Stimulated activated CD8-positive, alpha-beta memory T cell treated with anti-CD3 and anti-CD28 coated beads, Interleukin-4, amount 100 ng/mL, for 24 hours (primary cell): ENCODE results near the gene C1orf52.
A peak's percentile ranks its signal among the peaks of the same experiment; 100 is the strongest.

Experiments
- DNase-seq: peaks from one replicate; pipeline ENCODE4 v3.0.0-alpha.2; 2020; ENCODE audit warnings: low read depth

Gene C1orf52

DNA sequence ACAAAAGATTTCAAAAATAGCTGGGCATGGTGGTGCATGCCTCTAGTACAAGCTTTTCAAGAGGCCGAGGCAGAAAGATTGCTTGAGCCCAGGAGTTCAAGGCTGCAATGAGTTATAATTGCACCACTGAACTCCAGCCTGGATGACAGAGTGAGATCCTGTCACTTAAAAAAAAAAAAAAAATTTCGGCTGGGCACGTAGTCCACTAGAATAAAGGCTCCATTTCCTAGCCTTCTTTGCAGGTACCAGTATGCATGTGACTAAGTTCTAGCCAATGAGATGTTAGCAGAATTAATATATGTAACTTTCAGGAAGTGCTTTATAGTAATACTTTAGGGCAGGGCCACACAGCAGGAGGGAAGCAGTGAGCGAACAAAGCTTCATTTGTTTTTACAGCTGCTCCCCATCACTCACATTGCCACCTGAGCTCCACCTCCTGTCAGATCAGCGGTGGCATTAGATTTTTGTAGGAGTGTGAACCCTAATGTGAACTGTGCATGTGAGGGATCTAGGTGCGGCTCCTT lies 29.8 kb downstream of the C1orf52 start:
- DNase-seq = no peak

DNA sequence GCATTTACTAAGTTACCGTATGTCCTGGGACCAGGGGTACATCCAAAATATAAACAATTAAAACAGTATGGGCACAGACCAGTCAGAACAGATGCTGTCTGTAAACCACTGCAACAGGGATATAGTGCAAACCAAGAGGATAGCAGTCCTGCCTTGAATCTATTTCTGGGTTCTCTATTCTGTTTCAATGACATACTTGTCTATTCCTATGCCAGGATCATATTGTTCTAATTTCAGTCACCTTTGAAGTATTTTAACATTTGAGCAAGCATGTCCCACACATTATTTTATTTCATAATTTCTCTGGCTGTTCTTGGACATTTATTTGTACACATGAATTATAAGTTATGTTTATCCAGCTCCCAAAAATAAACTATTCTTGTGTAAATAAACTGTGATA lies 30.5 kb downstream of the C1orf52 start:
- no peak for DNase-seq

DNA sequence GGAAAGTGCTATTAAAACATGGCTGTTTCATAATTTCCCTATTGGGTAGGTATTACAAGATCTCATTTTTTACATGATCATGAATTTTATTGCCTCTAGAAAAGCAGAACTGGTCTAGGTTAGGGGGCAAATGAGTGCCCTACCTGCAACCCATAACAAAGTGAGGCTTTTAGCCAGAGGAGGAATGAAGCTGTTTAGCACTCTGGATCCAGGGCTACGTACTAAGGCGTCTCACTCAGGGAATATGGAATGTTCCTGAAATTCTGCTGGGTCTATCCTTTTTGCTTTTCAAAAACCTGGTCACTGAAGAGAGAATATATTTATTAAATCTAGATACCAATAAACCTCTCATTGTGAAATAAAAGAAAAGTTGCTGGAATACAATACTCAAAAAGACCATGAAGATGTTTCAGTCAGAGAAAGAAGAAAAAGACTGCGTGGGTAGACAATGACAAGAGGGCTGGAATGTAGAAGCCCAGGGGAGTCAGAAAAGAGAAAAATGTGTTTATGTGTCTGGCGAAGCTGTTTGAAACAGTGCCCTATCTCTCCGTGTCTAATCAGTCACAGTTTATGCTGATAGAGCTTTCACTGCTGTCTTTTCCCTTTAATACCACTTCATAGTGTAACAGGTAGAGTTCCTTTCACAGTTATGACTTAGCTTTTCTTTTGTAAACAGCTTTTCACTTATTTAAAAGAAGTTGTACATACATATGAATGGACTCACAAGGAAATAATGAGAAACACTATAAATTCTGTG lies 33.7 kb downstream of the C1orf52 start:
- DNase-seq = no peak

DNA sequence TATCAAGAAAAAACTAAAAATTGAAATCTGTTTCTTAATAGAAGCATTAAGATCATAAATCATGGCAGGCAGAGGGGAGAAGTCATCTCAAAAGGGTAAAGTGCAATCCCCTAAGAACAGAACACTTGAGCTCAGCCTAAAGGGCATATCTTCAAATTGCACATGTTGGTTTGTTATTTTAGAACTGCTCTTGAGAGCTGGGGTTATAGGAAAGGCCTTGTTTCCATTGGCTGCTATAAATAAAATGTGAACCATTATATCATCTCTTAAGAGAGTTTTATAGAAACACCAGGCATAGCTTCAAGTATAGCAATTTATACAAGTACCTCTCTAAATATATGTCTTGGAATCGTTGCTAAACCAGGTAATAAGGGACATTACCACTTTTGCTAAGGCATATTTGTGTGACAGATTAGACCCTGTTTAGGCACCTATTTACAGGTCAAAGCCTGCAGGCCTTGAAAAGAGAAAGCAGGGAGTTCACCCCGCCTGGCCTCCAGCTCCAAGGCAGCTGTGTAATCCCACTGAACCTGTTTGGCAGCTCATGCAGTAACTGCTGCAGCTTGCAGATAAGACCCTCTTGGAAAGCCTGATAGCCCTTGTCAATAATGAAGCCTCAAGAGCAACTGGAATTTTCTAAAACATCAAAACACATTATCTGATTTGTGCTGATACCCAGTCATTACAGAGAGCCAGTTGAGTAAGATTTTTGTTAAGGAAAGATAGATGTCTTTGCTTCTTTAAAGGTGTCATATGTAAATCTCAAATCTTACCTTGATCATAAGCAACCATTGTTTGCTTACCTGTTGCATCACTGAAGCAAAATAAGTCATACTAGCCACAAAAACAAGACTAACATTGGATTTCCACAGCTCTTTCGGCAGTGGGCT lies 34.5 kb downstream of the C1orf52 start:
- no peak for DNase-seq

DNA sequence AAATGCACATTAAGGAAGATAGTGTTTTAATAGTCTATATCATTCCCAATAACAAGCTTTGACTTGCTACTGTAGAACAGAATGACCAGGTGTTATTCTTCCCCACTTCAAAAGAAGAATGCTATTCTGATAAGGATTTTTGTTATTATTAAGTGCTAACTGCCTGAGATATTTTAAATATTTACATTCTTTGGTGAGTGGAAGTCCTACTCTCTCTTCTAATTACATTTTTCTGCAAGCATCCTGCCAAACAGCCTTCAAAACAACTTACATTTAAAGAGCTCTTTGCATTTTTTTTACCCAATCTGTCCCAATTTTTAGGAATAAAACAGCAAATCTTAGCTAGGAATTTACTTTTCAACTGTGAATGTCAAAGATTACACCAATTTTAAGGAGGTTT lies 35.2 kb downstream of the C1orf52 start:
- no peak for DNase-seq

DNA sequence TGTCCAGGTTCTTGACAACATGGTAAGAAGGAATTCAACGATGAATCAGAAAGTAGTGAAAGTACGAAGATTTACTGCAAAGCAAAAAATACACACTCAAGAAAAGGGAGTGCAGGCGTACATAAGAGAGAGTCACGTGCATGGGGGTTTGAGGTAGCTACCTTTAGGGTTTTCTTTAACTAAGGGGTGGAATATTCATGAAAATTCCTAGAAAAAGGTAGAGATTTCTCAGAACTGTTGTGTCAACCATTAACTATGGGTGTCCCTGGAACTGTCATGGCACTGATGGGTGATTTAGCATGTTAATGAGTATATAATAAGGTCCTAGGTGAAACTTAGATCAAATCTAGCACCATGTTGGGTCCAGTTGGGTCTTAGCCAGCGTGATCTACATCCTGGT lies 36.1 kb downstream of the C1orf52 start:
- DNase-seq = no peak

DNA sequence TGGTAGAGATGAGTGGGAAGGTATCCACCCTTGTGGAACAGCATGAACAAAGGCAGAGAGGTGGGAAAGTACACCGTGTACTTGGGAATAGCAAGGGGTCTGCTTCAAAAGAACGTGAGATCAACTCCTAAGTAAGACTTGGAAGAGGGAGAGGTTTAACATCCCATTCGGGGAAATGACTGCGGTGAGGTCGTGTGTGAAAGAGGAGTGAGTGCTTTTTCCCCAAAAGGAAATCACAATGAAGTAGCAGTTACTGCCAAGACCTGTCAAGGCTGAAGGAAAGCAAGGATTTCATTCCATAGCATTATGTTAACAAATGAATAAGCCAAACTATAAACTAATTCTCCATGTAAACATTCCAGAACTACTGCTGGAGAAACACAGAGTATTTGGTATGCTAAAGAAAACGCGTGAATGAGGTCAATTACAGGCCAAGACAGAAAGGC lies 38.7 kb downstream of the C1orf52 start:
- DNase-seq = no peak

DNA sequence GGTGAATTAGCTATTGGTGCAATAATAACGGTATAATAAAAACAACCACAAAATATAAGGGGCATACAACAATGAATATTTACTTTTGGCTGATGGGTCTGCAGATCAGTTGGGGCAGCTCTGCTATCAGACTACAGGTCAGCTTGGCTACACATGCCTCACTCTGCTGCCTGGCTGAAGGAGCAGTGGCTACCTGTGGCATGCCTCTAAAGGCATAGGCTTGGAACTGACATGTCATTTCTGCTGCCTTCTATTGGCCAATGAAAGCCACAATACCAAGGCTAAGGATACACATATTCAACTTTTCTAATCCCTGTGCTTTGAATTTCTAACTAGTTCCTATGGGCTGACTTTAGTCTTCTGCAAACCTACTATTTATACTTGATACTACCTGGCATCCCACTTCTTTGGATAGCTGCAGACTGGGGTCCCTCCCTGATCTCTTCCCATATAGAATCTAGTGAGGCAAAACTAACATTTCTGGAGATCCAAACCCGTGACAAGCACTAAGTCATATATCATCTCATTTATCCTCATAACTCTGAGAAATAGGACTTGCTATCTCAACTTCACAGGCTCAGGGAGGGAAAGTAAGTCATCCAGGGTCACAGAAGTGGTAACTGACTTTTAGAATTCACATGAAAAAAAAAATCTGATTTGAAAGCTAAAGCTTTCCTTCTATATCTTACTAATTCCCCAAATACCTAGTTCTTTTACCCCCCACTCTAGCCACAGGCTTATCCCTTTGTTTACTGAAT lies 39.4 kb downstream of the C1orf52 start:
- no peak for DNase-seq

DNA sequence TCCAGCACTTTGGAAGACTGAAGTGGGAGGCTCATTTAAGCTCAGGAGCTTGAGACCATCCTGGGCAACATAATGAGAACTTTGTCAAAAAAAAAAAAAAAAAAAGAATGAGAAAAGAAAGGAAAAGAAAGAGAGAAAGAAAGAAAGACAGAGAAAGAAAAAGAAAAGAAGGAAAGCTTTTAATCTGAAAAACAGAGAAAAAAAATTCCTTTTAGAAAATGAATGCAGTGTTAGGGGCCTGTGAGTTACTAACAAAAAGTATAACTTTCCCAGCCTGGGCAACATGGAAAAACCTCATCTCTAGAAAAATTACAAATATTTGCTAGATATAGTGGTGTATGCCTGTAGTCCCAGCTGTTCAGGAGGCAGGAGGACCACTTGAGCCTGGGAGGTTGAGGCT lies 42.8 kb downstream of the C1orf52 start:
- DNase-seq = no peak

DNA sequence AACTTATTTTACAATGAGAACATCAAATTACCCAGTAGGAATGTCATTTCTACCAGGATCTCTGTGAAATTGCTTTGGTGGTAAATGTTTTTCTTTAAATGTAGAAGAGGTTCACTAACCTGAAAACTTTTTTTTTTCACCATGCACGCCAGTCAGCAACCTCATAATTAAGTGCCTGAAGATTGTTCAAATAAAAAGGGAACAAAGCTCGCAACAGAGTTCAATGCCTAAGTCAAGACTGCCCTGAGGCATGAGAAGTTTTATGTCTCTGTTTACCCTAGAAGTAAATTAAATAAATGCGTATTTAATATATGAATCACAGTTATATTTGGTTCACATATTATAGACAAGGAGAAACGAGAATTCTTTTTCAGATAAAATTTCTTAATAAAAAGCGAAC lies 44.8 kb downstream of the C1orf52 start:
- DNase-seq = no peak

DNA sequence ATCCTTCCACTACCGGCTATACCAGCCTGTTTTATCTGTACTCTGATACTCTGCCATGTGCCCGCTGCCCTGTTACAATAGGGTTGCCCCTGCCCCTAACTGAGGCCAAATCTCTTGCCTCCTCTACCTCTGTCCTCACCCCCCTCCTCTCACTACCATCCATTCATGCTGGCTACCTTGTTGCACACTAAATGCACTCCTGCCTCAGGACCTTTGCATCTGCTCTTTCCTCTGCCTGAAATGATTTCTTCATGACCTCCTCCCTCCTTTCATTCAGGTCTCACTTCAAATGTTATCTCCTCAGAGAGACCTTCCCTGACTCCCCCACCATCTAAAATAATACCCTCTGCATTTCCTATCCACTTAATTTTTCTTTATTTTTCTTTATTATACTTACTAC lies 51.0 kb downstream of the C1orf52 start:
- no peak for DNase-seq

DNA sequence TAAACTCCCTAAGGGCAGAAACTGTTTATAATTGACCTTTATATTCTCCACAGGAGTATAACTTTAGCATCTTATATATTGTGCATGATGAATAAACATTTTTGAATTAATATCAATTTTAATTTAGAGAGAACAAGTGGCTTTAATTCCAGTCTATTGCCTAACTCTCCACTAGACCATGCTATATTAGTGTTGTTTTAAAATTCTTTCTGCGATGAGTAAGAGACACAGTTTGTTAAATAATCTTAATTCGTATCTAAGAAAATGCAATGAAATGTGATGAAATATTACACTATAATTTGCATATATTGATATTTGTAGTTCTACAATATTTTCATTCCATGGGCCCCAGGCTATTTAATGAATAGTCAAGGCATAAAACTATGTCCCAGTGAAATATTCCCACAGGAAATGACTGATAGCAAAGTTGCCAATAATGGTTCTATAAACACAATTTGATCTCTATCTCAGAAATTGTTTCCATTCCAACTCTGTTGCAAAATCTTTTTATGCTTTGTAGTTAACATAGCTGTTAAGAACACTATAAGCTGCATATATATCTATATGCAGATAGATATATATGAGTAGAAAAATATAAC lies 55.8 kb downstream of the C1orf52 start:
- no peak for DNase-seq

DNA sequence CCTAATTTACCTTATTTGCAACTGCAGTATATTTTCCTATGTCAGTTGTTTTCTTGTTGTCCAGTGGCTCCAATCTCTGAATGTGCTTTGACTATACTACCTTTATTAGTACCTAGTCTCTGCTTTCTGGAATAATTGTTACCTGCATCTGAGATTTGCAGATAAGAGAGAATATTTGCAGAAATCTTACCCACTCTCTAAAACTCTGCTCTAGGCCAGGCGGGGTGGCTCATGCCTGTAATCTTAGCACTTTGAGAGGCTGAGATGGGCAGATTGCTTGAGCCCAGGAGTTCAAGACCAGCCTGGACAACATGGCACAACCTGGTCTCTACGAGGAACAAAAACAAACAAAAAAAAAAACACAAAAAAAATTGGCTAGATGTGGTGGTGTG lies 56.6 kb downstream of the C1orf52 start:
- no peak for DNase-seq

DNA sequence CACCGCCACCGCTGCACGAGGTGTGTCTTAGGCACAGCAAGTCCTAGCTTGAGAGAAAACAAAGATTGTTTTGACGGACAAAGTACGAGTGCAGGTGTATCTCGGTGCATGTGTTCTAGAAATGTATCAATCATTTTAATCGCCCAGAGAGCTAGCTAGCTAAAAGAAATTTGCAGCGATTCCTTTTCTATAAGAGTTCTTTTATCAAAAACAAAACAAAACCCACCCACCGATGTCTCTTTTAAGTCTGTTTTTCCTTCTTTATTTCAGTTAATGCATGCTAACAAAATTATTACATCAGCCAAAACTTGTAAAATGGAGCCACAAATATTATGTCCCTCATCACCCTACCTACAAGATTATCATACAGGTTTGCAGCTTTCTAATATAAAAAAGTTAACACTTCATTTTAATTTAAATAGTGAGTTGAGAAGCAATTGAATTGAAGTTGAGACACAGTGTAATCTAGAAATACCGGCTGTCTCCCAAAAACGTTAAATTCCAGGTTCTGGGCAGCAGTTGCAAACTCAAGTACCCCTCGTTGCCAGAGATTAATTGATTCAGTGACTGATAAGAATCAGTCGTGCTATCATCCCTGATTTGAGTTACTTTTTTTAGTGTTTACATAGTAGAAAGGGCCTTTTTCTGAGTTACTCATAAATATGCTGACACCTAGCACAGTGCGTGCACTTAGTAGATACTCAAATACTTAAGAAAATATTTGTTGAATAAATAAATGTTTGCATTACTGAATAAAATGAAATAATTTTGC lies 57.2 kb downstream of the C1orf52 start:
- DNase-seq = no peak

DNA sequence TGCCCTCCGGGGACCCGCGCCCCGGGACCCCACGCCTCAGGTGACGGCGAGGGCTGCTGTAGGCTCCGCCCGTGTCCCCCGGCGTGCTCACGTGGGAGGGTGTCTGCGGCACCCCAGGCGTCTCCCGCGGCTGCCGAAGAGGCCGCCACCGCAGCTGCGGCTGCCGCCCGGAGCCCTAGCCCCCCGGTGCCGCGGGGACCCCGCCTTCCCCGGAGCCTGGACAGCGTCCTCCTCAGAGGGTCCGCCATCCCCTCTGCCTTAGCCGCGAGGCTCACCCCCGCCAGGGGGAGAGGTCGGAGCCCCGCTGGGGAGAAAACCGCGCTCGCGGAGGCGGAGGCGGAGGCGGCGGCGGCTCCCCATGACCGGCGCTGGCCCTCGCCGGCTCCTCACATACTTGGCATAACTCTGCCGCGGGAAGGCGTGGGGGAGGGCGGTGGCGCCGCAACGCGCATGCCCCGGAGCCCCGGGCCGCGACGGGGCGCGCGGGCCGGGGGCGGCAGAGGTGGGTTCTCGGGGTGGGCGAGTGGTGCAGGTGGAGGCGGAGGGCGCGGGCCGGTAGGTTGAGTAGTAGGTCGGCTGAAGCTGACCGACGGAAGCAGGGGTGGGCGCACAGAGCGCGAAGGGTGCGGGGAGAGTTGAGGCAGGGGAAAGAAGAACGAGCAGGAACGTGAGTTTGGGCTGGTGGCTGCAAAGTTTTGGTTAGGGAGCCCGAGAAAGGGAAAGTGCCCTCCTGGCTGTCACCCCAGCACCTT lies 57.9 kb downstream of the C1orf52 start:
- peak; percentile 45 for DNase-seq

DNA sequence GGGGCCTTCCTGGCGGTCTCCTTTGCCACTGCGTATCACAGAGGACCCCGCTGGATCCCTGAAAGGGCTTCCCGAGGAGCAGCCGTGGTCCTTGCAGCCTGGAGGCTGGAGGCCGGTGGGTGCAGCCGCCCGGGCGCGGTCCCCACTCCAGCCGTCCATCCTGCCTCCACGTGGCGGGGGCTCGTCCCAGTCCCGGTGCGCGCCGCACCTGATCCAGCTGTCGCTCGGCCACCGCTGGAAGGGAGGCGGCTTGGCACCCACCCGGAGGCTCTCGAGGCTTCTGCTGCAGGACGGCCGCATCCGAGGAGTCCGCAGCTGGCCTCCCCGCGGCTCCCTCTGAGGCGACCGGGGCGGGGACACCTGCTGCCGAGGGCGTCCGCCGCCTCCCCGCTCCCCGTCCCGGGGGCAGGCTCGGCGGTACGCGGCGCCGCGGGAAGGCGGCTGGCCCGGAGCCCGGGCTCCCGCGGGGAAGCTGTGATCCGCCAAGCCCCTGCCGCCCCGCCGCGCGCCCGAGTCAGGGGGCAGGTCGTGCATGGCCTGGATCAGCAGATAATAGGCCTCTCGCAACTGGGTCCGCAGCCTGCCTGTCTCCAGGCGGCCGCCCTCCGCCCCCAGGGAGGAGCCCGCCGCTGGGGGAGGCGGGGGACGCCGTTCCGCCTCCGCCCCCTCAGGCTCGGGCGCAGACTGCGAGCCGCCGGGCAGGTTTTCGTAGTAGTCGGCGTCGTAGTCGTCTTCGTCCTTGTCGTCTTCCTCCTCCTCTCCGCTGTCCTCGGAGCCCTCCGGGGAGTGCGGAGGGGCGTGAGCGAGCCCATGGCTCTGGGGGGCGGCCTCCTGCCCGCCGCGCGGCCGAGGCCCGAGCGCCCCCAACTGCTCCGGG lies 58.8 kb downstream of the C1orf52 start, which contains the start of gene SYDE2:
Gene SYDE2, minus strand, starts transcription at position 554 of the 877 bp plus-strand sequence. Its CDS starts 20 bp downstream, at position 534.
- peak; percentile 56 for DNase-seq
